ENCODE measurements around the gene CDCA7L. TPM values are rescaled to one million over a fixed set of nuclear protein-coding genes. Genes with fewer than 3 reads are reported as not detected.

Gene CDCA7L
- total RNA-seq (10 to 100 TPM; 11.8 to 31.1 (median 21.4) TPM), total RNA-seq (12.7 to 116 (median 21.8) reads per million in 29 experiments)
- total RNA-seq (2013) = 23.2 TPM

GRCh38 chr7:21945454-21946221, at the start of gene CDCA7L:
CDCA7L (minus strand) TSS chr7:21945899; CDS start chr7:21945804, 95 bp downstream.
- Histone ChIP-seq H3K27ac (ENCODE audit: low read length) (no peak within 1 kb of the TSS), H3K4me3 (ENCODE audit: control insufficient read depth in 1 of 2, extremely low read depth in 1 of 2, low read length in 1 of 2) (peak within 1 kb of the TSS; percentile 63 to 84), H3K27me3 (replicated peaks in 1 of 2; ENCODE audit: control insufficient read depth in 2 of 2, extremely low read depth in 1 of 2, insufficient read depth in 2 of 2, low read length in 1 of 2) (peaks cover 0 to 3% of the 10 kb centered on the region in 2 experiments), H3K4me1 (ENCODE audit: control insufficient read depth in 1 of 2, extremely low read depth in 1 of 2, insufficient read depth in 2 of 2, low read length in 2 of 2) (peaks cover 20 to 46% of the 10 kb centered on the region in 2 experiments), H3K9me3 (no peaks in the 10 kb centered on the region), H3K36me3 (ENCODE audit: control insufficient read depth in 2 of 2, extremely low read depth in 1 of 2, insufficient read depth in 1 of 2, low read length in 1 of 2) (no peaks in the 10 kb centered on the region)
- ATAC-seq (replicated peaks in 1 of 4) (peak; percentile 80 to 87 (median 86)), DNase-seq (peak in 34 of 35 experiments; percentile 1 to 58 (median 38))
- Mint-ChIP-seq H3K4me1 (peaks cover 53 to 65% (median 57%) of the 10 kb centered on the region in 3 donors), H3K9me3 (no peaks in the 10 kb centered on the region), H3K27ac (peak within 1 kb of the TSS in 1 of 2 donors; percentile 76), H3K27me3 (no peaks in the 10 kb centered on the region), H3K36me3 (no peaks in the 10 kb centered on the region), H3K4me3 (peak within 1 kb of the TSS; percentile 84 to 89 (median 87))
- POLR2A ChIA-PET = interaction anchor here in 1 of 2 donors (0.8 kb wide), 1 partner anchor 19 kb away, joined by 3 read pairs; no protein-coding TSS in a partner anchor
- under 1% methylated on average over 83 of the region's 83 CpGs for WGBS (ENCODE audit: insufficient coverage)
- CTCF ChIA-PET = interaction anchor here (0.6 to 0.7 kb wide), 3 partner anchors 416 to 1578 kb away, joined by 4 read pairs; no protein-coding TSS in a partner anchor

- ATAC-seq (replicated peaks in 1 of 4) = no peak
- CTCF ChIA-PET = interaction anchor here in 1 of 2 donors (0.6 kb wide), 1 partner anchor 314 kb away, joined by 3 read pairs; no protein-coding TSS in a partner anchor
- 89% methylated on average over 5 of the region's 5 CpGs for WGBS (ENCODE audit: insufficient coverage)
Observed at GRCh38 chr7:21986096-21986495, 40.4 kb upstream of the CDCA7L start.

GRCh38 chr7:21984042-21984441, 38.3 kb upstream of the CDCA7L start:
- Histone ChIP-seq H3K4me1 (ENCODE audit: control insufficient read depth in 1 of 2, extremely low read depth in 1 of 2, insufficient read depth in 2 of 2, low read length in 2 of 2) (no peaks in the 10 kb centered on the region), H3K4me3 (ENCODE audit: control insufficient read depth in 1 of 2, extremely low read depth in 1 of 2, low read length in 1 of 2) (no peak overlapping the region), H3K27ac (ENCODE audit: low read length) (no peak overlapping the region), H3K36me3 (ENCODE audit: control insufficient read depth in 2 of 2, extremely low read depth in 1 of 2, insufficient read depth in 1 of 2, low read length in 1 of 2) (no peaks in the 10 kb centered on the region), H3K9me3 (no peaks in the 10 kb centered on the region), H3K27me3 (replicated peaks in 1 of 2; ENCODE audit: control insufficient read depth in 2 of 2, extremely low read depth in 1 of 2, insufficient read depth in 2 of 2, low read length in 1 of 2) (no peaks in the 10 kb centered on the region)
- ChIA-PET CTCF (interaction anchor here in 1 of 2 donors (0.6 kb wide), 1 partner anchor 111 kb away, joined by 3 read pairs; no protein-coding TSS in a partner anchor), POLR2A (interaction anchor here in 1 of 2 donors (1.0 kb wide), 1 partner anchor 13 kb away, joined by 3 read pairs; no protein-coding TSS in a partner anchor)
- no peak for ATAC-seq (replicated peaks in 1 of 4)
- no peaks in the 10 kb centered on the region for H3K9me3 Mint-ChIP-seq
- peaks cover 0 to 5% of the 10 kb centered on the region in 2 donors for H3K27me3 Mint-ChIP-seq
- no CpG with 5 or more reads among the region's 2 CpGs for WGBS (ENCODE audit: insufficient coverage)
- DNase-seq = no peak
- no peak overlapping the region for H3K27ac Mint-ChIP-seq
- H3K4me3 Mint-ChIP-seq = no peak overlapping the region
- H3K36me3 Mint-ChIP-seq = no peaks in the 10 kb centered on the region
- no peaks in the 10 kb centered on the region for H3K4me1 Mint-ChIP-seq

More at GRCh38 chr7:21986096-21986495, 40.4 kb upstream of the CDCA7L start:
- POLR2A ChIA-PET = no interaction called here
- DNase-seq = no peak
- no peak overlapping the region for H3K4me3 Mint-ChIP-seq
- no peak overlapping the region for H3K4me3 ChIP-seq (ENCODE audit: control insufficient read depth in 1 of 2, extremely low read depth in 1 of 2, low read length in 1 of 2)
- no peaks in the 10 kb centered on the region for H3K9me3 ChIP-seq
- no peaks in the 10 kb centered on the region for H3K9me3 Mint-ChIP-seq
- H3K4me1 Mint-ChIP-seq = no peaks in the 10 kb centered on the region
- H3K27me3 Mint-ChIP-seq = peaks cover 3 to 9% of the 10 kb centered on the region in 2 donors
- no peaks in the 10 kb centered on the region for H3K4me1 ChIP-seq (ENCODE audit: control insufficient read depth in 1 of 2, extremely low read depth in 1 of 2, insufficient read depth in 2 of 2, low read length in 2 of 2)
- H3K27ac ChIP-seq (ENCODE audit: low read length) = no peak overlapping the region
- H3K36me3 ChIP-seq (ENCODE audit: control insufficient read depth in 2 of 2, extremely low read depth in 1 of 2, insufficient read depth in 1 of 2, low read length in 1 of 2) = no peaks in the 10 kb centered on the region
- H3K27ac Mint-ChIP-seq = no peak overlapping the region
- H3K36me3 Mint-ChIP-seq = no peaks in the 10 kb centered on the region
- H3K27me3 ChIP-seq (replicated peaks in 1 of 2; ENCODE audit: control insufficient read depth in 2 of 2, extremely low read depth in 1 of 2, insufficient read depth in 2 of 2, low read length in 1 of 2) = no peaks in the 10 kb centered on the region

- no peak overlapping the region for H3K4me3 ChIP-seq (ENCODE audit: control insufficient read depth in 1 of 2, extremely low read depth in 1 of 2, low read length in 1 of 2)
- H3K27ac ChIP-seq (ENCODE audit: low read length) = no peak overlapping the region
- POLR2A ChIA-PET = no interaction called here
- WGBS (ENCODE audit: insufficient coverage) = no CpG with 5 or more reads among the region's 2 CpGs
- no peaks in the 10 kb centered on the region for H3K27me3 ChIP-seq (replicated peaks in 1 of 2; ENCODE audit: control insufficient read depth in 2 of 2, extremely low read depth in 1 of 2, insufficient read depth in 2 of 2, low read length in 1 of 2)
- Mint-ChIP-seq H3K9me3 (no peaks in the 10 kb centered on the region), H3K4me3 (no peak overlapping the region), H3K36me3 (no peaks in the 10 kb centered on the region), H3K4me1 (no peaks in the 10 kb centered on the region), H3K27ac (no peak overlapping the region), H3K27me3 (peaks cover 0 to 5% of the 10 kb centered on the region in 2 donors)
- no peaks in the 10 kb centered on the region for H3K36me3 ChIP-seq (ENCODE audit: control insufficient read depth in 2 of 2, extremely low read depth in 1 of 2, insufficient read depth in 1 of 2, low read length in 1 of 2)
- ATAC-seq (replicated peaks in 1 of 4) (no peak), DNase-seq (no peak)
- H3K4me1 ChIP-seq (ENCODE audit: control insufficient read depth in 1 of 2, extremely low read depth in 1 of 2, insufficient read depth in 2 of 2, low read length in 2 of 2) = no peaks in the 10 kb centered on the region
- no peaks in the 10 kb centered on the region for H3K9me3 ChIP-seq
- CTCF ChIA-PET = no interaction called here
Observed at GRCh38 chr7:21983056-21983455, 37.4 kb upstream of the CDCA7L start.

GRCh38 chr7:21981524-21981923, 35.8 kb upstream of the CDCA7L start:
- Histone ChIP-seq H3K4me1 (ENCODE audit: control insufficient read depth in 1 of 2, extremely low read depth in 1 of 2, insufficient read depth in 2 of 2, low read length in 2 of 2) (no peaks in the 10 kb centered on the region), H3K9me3 (no peaks in the 10 kb centered on the region), H3K4me3 (ENCODE audit: control insufficient read depth in 1 of 2, extremely low read depth in 1 of 2, low read length in 1 of 2) (no peak overlapping the region), H3K27me3 (replicated peaks in 1 of 2; ENCODE audit: control insufficient read depth in 2 of 2, extremely low read depth in 1 of 2, insufficient read depth in 2 of 2, low read length in 1 of 2) (no peaks in the 10 kb centered on the region), H3K27ac (ENCODE audit: low read length) (no peak overlapping the region), H3K36me3 (ENCODE audit: control insufficient read depth in 2 of 2, extremely low read depth in 1 of 2, insufficient read depth in 1 of 2, low read length in 1 of 2) (no peaks in the 10 kb centered on the region)
- Mint-ChIP-seq H3K36me3 (no peaks in the 10 kb centered on the region), H3K4me3 (no peak overlapping the region), H3K27me3 (peaks cover 0 to 5% of the 10 kb centered on the region in 2 donors), H3K9me3 (no peaks in the 10 kb centered on the region), H3K27ac (no peak overlapping the region), H3K4me1 (no peaks in the 10 kb centered on the region)
- ChIA-PET CTCF (no interaction called here), POLR2A (no interaction called here)
- no peak for ATAC-seq (replicated peaks in 1 of 4)
- WGBS (ENCODE audit: insufficient coverage) = 67% methylated on average over 1 of the region's 2 CpGs
- DNase-seq = no peak

- ChIA-PET POLR2A (no interaction called here), CTCF (no interaction called here)
- H3K27ac ChIP-seq (ENCODE audit: low read length) = no peak overlapping the region
- Mint-ChIP-seq H3K27me3 (no peaks in the 10 kb centered on the region), H3K9me3 (no peaks in the 10 kb centered on the region), H3K27ac (no peak overlapping the region), H3K4me3 (no peak overlapping the region), H3K36me3 (no peaks in the 10 kb centered on the region), H3K4me1 (no peaks in the 10 kb centered on the region)
- no peak for DNase-seq
- H3K27me3 ChIP-seq (replicated peaks in 1 of 2; ENCODE audit: control insufficient read depth in 2 of 2, extremely low read depth in 1 of 2, insufficient read depth in 2 of 2, low read length in 1 of 2) = no peaks in the 10 kb centered on the region
- no peaks in the 10 kb centered on the region for H3K9me3 ChIP-seq
- H3K36me3 ChIP-seq (ENCODE audit: control insufficient read depth in 2 of 2, extremely low read depth in 1 of 2, insufficient read depth in 1 of 2, low read length in 1 of 2) = no peaks in the 10 kb centered on the region
- H3K4me3 ChIP-seq (ENCODE audit: control insufficient read depth in 1 of 2, extremely low read depth in 1 of 2, low read length in 1 of 2) = no peak overlapping the region
- no peaks in the 10 kb centered on the region for H3K4me1 ChIP-seq (ENCODE audit: control insufficient read depth in 1 of 2, extremely low read depth in 1 of 2, insufficient read depth in 2 of 2, low read length in 2 of 2)
- WGBS (ENCODE audit: insufficient coverage) = 70% methylated on average over 3 of the region's 5 CpGs
- ATAC-seq (replicated peaks in 1 of 4) = no peak
Observed at GRCh38 chr7:21980926-21981500, 35.3 kb upstream of the CDCA7L start.

Data from T-cell (primary cell).